Ovary (tissue), 3 donors: Measurements from ENCODE around the gene DDX25.

Experiments
- POLR2A ChIP-seq: fragments of 450-650 bp; IDR thresholded peaks from one replicate; pipeline ENCODE4 v1.6.1; 2017; ENCODE audit warnings: antibody characterized with exemption, mild to moderate bottlenecking, moderate library complexity
- TF ChIP-seq, protein P1 (sequence below), 3 donors: fragments of 450-650 bp in 2 of 3; fragments of 200-600 bp in 1 of 3; IDR thresholded peaks; one replicate each; pipeline versions ENCODE4 v1.5.1 to v1.8.0; 2016 to 2022; ENCODE audit warnings: antibody characterized with exemption in 3 of 3, mild to moderate bottlenecking in 1 of 3
- donor health status: DM: no; HTN: no; CAD: no.

GRCh38 chr11:125953401-125953935 is 49.2 kb downstream of the DDX25 start:
- TF ChIP-seq, protein P1, sequence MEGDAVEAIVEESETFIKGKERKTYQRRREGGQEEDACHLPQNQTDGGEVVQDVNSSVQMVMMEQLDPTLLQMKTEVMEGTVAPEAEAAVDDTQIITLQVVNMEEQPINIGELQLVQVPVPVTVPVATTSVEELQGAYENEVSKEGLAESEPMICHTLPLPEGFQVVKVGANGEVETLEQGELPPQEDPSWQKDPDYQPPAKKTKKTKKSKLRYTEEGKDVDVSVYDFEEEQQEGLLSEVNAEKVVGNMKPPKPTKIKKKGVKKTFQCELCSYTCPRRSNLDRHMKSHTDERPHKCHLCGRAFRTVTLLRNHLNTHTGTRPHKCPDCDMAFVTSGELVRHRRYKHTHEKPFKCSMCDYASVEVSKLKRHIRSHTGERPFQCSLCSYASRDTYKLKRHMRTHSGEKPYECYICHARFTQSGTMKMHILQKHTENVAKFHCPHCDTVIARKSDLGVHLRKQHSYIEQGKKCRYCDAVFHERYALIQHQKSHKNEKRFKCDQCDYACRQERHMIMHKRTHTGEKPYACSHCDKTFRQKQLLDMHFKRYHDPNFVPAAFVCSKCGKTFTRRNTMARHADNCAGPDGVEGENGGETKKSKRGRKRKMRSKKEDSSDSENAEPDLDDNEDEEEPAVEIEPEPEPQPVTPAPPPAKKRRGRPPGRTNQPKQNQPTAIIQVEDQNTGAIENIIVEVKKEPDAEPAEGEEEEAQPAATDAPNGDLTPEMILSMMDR (IDR thresholded peaks at IDR 0.05): no peak
- no peak for TF ChIP-seq POLR2A
